Activated CD8-positive, alpha-beta memory T cell treated with anti-CD3 and anti-CD28 coated beads, Interleukin-2, amount 50 U/mL, for 24 hours (primary cell): ENCODE results near the gene IGSF23.
"Not testable (repeated sequence)": the region's sequence is repeated elsewhere in the genome, so short reads cannot be mapped to it uniquely, and the experiment has no call there.

Experiments used
- DNase-seq: peaks from one replicate; pipeline ENCODE4 v3.0.0-alpha.2; 2020; ENCODE audit errors: extremely low read depth

IGSF23 gene

DNA sequence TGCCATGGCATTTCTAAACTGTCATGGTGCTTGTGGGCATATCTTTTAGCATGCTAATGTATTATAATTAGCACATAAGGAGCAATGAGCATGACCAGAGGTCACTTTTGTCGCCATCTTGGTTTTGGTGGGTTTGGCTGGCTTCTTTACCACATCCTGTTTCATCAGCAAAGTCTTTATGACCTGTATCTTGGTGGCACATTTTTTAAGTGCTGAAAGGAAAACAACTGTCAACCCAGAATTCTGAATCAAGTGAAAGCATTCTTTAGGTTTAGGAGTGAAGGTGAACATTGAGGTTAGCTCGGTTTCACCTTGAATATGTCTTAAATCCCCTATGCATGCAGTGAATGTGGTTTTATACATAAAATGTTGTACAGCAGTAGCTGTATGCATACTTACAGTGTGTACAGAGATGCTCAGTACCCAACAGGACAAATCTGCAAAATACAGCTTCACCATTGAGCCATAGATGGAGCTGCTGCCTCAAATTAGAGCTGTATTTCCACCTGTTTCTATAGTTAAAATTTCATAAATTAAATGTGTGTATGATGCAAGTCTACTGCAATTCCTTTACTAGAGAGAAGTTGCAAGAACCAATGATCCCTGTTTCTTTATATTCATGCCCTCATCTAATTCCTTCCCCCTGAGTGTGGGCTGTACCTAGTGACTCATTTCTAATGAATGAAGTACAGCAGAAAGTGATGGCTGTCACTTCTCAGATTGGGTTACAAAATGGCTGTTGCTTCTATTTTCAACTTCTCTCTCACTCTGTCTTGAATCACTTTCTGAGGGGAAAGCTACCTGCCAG lies 25.2 kb upstream of the IGSF23 start:
- no peak for DNase-seq

DNA sequence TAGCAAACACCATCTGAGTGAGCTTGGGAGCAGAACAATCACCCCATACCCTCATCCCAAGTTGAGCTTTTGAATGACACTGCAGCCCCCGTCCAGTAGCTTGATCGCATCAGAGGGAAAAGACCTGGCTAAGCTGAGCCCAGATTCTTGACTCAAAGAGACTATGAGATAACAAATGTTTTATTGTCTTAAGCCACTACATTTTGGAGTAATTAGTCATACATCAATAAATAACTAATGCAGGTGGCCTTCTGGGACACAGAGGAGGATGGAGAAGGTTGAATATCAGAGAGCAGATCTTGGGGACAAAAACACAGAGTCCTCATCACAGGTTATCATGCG lies 24.6 kb upstream of the IGSF23 start:
- no peak for DNase-seq

GRCh38 chr19:44590245-44591059 lies 22.9 kb upstream of the IGSF23 start:
- no peak for DNase-seq

DNA sequence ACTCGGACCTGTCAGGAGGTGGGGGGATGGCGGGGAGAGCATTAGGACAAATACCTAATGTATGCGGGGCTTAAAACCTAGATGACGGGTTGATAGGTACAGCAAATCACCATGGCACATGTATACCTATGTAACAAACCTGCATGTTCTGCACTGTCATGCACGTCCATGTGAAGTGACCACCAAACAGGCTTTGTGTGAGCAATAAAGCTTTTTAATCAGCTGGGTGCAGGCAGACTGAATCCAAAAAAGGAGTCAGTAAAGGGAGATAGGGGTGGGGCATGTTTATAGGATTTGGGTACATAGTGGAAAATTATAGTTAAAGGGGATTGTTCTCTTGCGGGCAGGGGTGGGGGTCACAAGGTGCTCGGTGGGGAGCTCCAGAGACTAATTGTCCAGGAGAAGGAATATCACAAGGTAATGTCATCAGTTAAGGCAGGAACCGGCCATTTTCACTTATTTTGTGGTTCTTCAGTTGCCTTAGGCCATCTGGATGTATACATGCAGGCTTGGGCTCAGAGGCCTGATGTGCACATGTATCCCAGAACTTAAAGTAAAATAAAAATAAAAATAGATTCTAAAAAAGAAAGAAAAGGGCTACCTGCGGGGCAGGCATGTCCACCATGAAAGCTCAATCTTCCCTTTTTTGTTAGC lies 21.9 kb upstream of the IGSF23 start:
- not testable (repeated sequence) for DNase-seq

GRCh38 chr19:44592451-44592890 lies 20.9 kb upstream of the IGSF23 start:
- no peak for DNase-seq

DNA sequence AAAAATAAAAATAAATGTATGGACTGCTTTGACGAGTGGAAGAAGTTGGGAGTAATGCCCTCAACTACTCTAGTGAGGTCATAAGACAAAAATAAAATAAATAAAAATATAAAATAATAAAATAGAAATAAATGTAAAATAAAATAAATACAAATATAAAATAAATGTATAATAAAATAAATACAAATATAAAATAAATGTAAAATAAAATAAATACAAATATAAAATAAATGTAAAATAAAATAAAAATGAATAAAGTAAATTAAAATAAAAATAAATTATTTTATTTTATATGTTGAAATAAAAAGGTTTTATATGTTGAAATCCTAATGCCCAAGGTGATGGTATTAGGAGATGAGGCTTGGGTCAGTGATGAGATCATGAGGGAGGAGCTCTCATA lies 20.1 kb upstream of the IGSF23 start:
- DNase-seq: no peak

DNA sequence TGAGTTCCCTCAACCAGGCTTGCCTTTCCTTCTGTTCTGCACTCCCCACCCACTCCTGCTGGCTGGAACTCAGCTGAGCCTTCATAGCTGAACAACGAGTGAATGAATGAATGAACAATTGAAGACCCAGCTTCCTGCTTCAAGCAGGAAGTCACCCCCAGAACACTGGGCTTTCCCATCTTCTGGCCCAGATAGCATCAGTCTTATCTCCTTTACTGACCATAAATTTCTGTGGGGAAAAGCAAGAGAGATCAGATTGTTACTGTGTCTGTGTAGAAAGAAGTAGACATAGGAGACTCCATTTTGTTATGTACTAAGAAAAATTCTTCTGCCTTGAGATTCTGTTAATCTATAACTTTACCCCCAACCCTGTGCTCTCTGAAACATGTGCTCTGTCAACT lies 19.5 kb upstream of the IGSF23 start:
- DNase-seq: not testable (repeated sequence)

- no peak for DNase-seq
Observed at GRCh38 chr19:44596428-44597130, 16.8 kb upstream of the IGSF23 start.

DNA sequence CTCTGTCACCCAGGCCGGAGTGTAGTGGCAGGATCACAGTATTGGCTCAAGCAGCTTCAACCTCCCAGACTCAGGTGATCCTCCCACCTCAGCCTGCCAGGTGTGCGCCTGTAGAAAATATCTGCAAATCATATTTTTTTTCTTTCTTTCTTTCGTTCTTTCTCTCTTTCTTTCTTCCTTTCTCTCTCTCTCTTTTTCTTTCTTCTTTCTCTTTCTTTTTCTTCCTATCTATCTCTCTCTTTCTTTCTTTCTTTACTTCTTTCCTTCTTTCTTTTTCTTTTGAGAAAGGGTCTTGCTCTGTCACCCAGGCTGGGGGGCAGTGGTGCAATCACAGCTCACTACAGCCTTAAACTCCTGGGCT lies 16.3 kb upstream of the IGSF23 start:
- no peak for DNase-seq

GRCh38 chr19:44598355-44598754 lies 15.0 kb upstream of the IGSF23 start:
- no peak for DNase-seq

- no peak for DNase-seq
Observed at GRCh38 chr19:44598880-44599279, 14.5 kb upstream of the IGSF23 start.

GRCh38 chr19:44600466-44600865 lies 12.9 kb upstream of the IGSF23 start:
- no peak for DNase-seq

GRCh38 chr19:44602081-44602480 lies 11.3 kb upstream of the IGSF23 start:
- DNase-seq: no peak

- no peak for DNase-seq
Observed at GRCh38 chr19:44603201-44603945, 10.0 kb upstream of the IGSF23 start.

DNA sequence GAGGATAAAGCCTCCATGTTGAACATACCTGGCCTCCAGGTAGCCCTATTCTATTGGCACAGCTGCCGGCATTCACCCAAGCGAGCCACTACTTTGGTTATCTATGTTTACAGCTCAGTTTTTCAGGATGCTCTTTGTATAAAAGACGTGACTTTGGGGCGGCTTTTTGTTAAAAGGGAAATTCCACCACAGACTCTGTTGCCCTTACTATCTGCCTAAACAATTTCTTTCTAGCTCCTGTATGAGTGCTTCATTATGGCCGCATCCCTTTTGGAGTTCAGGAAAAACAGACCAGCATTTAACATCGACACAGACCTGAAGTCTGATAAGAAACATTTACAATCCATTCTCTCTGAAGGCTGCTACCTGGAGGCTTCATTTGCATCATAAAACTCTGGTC lies 9.1 kb upstream of the IGSF23 start:
- DNase-seq: no peak

GRCh38 chr19:44605547-44605946 lies 7.8 kb upstream of the IGSF23 start:
- no peak for DNase-seq

DNA sequence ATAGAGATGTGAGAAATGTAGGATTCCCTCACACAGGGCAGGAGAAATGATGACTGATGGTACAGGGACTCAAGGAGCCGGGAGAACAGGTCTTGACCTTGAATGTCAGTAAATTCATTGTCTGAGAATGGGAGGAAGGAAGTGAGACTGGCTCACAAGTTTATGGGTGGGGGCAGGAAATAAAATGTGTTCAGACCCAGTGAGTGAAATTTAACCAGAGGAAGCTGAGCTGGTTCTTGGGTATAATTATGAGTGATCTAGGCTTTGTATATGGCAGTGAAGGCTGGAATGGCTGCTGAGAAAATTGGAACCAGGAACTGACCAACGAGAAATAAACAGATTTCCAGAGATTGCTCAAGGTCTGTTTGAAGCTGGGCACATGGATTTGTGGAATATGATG lies 6.3 kb upstream of the IGSF23 start:
- no peak for DNase-seq

GRCh38 chr19:44607917-44608316 lies 5.4 kb upstream of the IGSF23 start:
- DNase-seq: no peak

- DNase-seq: no peak
Observed at GRCh38 chr19:44608391-44608821, 5.0 kb upstream of the IGSF23 start.

DNA sequence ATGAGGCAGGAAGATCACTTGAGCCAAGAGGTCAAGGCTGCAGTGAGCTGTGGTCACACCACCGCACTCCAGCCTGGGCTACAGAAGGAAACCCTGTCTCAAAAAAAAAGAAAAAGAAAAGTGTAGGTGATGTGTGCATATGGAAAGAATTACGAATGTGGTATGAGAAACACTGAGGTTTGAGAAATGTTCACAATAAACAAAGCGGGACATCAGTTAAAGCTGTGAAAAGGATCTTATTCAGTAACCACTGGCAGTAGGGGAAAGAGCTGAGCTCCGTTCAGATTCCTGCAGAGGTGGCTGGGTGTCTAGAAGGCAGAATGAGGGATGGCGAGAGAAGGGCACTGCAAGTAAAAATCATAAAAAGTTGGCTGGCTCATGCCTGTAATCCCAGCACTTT lies 4.1 kb upstream of the IGSF23 start:
- no peak for DNase-seq

- not testable (repeated sequence) for DNase-seq
Observed at GRCh38 chr19:44610497-44610896, 2.9 kb upstream of the IGSF23 start.
